OCI-M1 (cell line): ENCODE data around the gene KCTD17.

Experiments
- DNase-seq: peaks from one replicate; lab custom pipeline; 2025; lab: John Stamatoyannopoulos, UW

Gene KCTD17

GRCh38 chr22:37103656-37104452, 52.3 kb downstream of the KCTD17 start:
- no peak for DNase-seq

DNA sequence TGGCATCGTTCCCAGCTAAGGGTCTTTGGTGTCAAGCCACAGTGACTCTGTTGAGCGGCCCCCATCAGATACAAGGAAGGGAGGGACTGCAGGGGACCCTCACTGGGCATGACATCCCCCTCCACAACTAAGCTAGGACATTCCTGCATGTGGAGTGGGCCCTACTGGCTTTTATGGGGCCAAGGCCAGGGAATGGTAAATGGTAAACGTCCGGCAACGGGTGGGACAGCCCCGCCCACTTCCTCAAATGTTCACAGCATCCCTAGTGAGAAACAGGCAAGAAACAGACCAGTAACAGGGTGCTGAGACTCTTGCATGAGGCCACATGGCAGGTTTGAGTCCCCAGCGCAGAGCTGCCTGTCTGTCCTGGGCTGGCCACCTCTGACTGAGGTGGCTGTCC, 53.6 kb downstream of the KCTD17 start:
- DNase-seq, result peak; percentile 10

DNA sequence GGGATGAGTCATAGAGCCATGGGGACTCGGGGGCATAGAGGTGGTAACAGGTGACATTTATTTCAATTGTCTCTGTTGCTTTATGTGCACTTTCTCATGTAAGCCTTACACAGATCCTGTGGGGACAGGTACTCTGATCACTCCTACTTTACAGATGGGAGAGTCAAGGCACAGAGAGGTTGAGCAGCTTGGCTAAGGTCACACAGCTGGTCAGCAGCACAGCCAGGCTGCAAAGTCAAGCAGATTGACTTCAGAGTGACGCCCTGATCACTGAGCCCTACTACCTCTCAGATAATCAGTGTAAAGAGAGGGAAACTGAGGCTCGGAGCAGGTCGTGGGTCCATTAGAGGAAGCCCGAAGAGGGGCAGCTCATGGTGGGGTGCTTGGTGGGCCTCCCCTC, 54.4 kb downstream of the KCTD17 start:
- DNase-seq, result no peak

DNA sequence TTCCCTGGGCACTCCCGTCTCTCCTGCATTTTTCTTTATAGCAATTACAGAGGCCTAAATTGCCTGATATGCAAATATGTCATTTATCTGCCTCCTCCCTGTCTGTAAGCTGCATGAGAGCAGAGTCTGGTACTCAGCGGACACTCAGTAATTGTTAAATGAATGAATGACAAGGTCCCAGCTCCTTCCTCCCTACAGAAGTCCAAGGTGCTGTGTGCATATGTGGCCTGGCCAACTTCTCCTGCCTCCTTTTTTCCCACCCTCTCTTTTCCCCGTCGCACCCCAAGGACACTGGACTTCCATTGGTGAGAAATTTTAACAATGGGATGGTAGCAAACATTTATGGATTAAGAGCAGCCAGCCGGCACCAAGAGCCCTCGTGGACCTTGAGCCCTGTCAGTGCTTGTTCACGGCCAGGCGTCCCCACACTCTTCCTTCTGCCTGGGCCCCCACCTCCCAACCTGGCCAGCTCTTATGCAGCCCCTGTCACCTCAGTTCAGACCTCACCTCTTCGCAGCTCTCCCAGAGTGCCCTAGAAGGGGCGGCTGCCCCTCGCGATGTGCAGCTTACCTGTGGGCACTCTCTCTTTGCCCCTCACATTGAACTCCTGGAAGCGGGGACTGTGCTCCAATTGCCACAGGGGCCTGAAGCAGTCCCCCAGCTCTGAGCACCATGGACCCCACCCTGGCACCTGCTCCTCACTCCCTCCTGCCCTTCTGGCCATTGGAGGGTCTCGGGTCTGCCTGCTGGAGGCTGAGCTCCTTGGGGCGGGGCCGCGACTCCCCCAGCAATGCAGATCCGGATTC, 56.5 kb downstream of the KCTD17 start:
- no peak for DNase-seq

GRCh38 chr22:37109242-37109917, 57.8 kb downstream of the KCTD17 start, which contains the start of gene TMPRSS6:
TMPRSS6 (minus strand) TSS chr22:37109713; CDS start chr22:37103417, 6,296 bp downstream.
- no peak for DNase-seq

DNA sequence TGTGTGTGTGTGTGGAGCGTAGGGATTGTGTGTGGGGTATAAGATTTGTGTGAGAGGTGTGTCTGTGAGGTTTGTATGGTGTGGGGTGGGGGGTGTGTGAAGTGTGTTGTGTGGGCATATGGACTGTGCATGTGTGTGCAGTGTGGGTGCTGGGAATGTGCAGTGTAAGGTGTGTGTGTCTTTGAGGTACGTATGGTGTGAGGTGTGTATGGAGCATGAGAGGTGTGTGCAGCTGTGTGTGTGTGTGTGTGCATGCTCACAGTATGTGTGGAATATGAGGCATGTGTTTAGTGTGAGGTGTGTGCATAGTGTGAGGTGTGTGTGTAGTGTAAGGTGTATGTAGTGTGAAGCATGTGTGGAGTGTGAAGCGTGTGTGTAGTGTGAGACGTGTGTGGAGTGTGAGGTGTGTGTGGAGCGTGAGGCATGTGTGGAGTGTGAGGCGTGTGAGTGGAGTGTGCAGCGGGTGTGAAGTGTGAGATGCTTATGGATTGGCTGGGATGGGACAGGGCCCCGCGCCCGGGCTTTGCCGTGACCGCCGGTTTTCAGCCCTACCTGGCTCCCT, 59.7 kb downstream of the KCTD17 start:
- no peak for DNase-seq

DNA sequence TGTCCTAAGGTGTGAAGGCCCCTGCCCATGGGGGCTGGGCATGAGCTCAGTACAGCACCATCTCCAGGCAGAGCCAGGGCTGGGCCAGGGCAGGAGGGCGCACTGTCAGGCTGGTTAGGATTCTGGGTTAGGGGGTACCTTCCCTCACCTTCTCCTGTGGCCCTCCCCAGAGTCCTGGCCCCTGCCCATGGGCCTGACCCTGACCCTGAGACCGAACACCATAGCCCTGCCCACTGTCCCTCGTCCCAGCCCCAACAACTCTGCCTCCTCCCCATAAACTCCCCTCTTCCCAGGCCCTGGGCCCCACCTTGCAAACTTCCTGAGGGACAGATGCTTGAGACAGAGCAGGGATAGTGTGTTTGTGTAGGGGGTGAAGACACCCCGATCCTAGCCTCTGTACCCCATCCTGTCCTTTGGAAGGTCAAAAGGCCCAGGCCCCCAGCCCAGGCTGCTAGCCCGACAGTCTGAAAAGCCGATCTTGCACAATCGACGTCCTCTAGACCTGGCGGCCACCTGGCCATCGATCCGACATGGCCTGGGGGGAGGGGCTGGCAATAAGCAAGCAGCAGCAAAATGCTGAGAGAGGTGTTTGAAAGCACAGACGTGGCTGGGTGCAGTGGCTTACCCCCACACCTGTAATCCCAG, 60.7 kb downstream of the KCTD17 start:
- no peak for DNase-seq
